Measurements from ENCODE around the gene C16orf54. TPM values are rescaled to one million over a fixed set of nuclear protein-coding genes. Genes with fewer than 3 reads are reported as not detected.

The C16orf54 gene
- not detected in 2 replicates for total RNA-seq

GRCh38 chr16:29745853-29746345, at the start of gene C16orf54:
C16orf54 (minus strand) TSS chr16:29745990; CDS start chr16:29744951, 1,039 bp downstream.

GRCh38 chr16:29790183-29790948, 44.6 kb upstream of the C16orf54 start, which contains the start of gene KIF22:
KIF22 (plus strand) TSS chr16:29790751; CDS start chr16:29790760, 9 bp downstream.

GRCh38 chr16:29777576-29778350, 32.0 kb upstream of the C16orf54 start, which contains the start of gene ZG16:
ZG16 (plus strand) TSS chr16:29778256; CDS start chr16:29779267, 1,011 bp downstream.

Other genes with a start within 250 kb of the C16orf54 start
- 3.2 and 4.4 TPM in 2 replicates for gene NPIPB12, start 239.6 kb downstream of the C16orf54 start, total RNA-seq
- gene SPN, start 82.7 kb downstream of the C16orf54 start, total RNA-seq, result not detected in 2 replicates
- gene QPRT, start 66.8 kb downstream of the C16orf54 start, total RNA-seq, result 109 and 175 TPM in 2 replicates
- not detected in 2 replicates for gene ZG16, start 32.3 kb upstream of the C16orf54 start, total RNA-seq
- gene KIF22, start 44.8 kb upstream of the C16orf54 start, total RNA-seq, result 36.6 and 60.4 TPM in 2 replicates
- 144 and 189 TPM in 2 replicates for gene MAZ, start 60.5 kb upstream of the C16orf54 start, total RNA-seq
- 2.5 and 26.6 TPM in 2 replicates for gene PRRT2, start 66.2 kb upstream of the C16orf54 start, total RNA-seq
- gene PAGR1, start 70.2 kb upstream of the C16orf54 start, total RNA-seq, result 38.3 and 49.5 TPM in 2 replicates
- gene MVP, start 74.5 kb upstream of the C16orf54 start, total RNA-seq, result 290 and 371 TPM in 2 replicates
- gene CDIPT, start 117.2 kb upstream of the C16orf54 start, total RNA-seq, result 89.0 and 173 TPM in 2 replicates
- gene SEZ6L2, start 153.6 kb upstream of the C16orf54 start, total RNA-seq, result 18.2 and 39.8 TPM in 2 replicates
- 6.5 and 9.8 TPM in 2 replicates for gene ASPHD1, start 154.5 kb upstream of the C16orf54 start, total RNA-seq
- 8.3 and 16.5 TPM in 2 replicates for gene KCTD13, start 180.2 kb upstream of the C16orf54 start, total RNA-seq
- gene TMEM219, start 216.1 kb upstream of the C16orf54 start, total RNA-seq, result 169 and 182 TPM in 2 replicates
- 29.0 and 56.0 TPM in 2 replicates for gene TAOK2, start 227.9 kb upstream of the C16orf54 start, total RNA-seq
- 14.2 and 24.0 TPM in 2 replicates for gene HIRIP3, start 249.6 kb upstream of the C16orf54 start, total RNA-seq